ENCODE data around the gene PACSIN2.
"Not testable (repeated sequence)": the region's sequence is repeated elsewhere in the genome, so short reads cannot be mapped to it uniquely, and the experiment has no call there.

Gene PACSIN2

DNA sequence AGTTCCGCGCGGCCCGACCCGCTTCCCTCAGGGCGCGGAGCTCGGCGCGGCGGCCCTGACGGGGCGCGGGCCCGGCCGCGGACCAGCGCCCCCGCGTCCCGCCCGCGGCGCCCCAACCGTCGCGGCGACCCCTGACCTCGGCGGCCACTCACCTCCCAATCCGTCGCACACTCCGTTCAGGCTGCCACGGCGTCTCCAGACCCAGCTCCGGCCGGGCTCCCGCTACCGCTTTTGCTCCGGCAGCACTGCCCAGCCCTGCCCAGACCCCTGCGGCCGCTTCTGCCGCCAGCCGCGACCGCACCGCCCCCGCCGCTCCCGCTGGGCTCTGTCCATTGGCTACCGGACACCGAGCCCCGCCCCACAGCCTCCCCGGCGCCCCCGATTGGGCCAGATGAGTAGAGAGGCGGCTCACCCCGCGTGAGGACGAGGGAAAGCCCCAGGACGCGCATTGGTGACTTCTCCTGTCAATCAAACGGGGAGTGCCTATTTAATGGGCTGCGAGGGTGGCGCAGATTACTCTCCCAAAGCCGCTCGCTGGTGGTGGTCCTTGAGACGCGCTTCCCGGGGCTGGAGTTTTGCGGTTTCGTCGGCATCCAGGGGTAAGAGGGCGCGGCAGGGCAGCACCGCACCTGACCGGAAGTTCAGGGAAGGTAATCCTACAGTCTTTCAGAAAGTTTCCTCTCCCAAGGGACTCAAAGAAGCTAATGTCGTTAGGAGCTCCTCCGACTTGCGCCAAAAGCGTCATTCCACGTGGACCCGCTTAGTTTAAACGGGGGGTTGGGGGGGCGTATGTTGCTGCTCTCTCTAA is at the start of gene PACSIN2:
Gene PACSIN2 (minus strand): TSS at position 281 of the 808 bp plus-strand sequence. CDS start 103,069 bp downstream, outside the sequence.
- peak; percentile 100 for DNase-seq

DNA sequence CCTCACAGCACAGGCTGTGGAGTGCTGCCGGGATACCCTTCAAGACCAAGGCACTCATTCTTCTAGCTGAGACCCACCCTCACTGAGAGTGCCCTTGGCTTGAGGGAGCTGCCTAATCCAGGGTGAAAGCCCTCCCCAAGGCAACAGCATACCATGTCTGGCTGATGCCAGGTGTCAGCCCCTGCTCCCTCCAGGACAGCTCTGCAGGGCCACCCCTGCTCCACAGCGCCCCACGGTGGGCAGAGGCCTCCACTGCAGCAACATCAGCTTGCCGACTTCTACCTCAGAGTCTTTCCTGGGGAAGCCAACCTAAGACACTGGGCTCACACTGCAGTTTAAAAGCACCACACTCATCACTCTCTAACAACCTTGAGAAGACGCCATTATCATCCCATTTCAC is 45.2 kb upstream of the PACSIN2 start:
- DNase-seq = peak; percentile 67

- no peak for DNase-seq
Measured at GRCh38 chr22:43057641-43058040, 42.7 kb upstream of the PACSIN2 start.

- no peak for DNase-seq
Measured at GRCh38 chr22:43053176-43053575, 38.2 kb upstream of the PACSIN2 start.

DNA sequence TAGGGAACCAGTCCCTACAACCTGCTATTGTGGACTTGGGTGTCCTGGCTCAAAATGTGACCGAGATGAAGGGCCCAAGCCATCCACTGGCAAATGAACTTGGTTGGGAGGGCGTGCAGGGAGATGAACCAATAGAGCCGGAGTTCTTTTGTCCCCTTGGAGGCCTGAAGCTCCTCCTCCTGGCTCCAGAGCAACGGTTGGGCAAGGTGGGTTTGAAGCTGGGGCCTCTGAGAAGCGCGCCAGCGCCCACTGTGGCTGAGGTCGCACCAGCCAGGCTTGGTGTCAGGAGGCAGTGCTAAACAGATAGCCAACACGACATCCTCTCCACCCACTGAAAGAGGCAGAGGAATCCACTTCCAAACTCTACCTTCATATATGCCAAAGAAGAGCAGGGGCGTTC is 36.0 kb upstream of the PACSIN2 start:
- no peak for DNase-seq

GRCh38 chr22:43047605-43048004 is 32.7 kb upstream of the PACSIN2 start:
- no peak for DNase-seq

DNA sequence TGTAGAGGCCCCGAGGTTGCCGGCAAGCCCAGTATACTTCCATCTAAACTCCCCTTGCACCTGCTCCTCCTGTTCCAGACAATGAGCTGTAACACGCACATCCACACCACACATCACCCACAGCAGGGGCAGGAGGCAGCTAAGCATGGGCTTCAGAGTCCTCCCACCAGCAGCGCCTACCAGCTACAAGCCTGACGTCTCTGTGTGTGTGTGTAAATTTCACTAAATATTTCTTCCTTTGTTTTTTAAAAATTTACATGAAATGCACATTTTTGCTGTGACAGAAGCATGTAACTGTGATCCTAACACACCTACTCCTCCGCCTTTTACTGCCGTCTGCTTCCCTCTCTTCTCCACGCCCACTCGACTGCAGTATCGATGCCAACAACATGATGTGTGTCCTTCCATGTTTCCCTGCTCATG is 29.4 kb upstream of the PACSIN2 start:
- no peak for DNase-seq

GRCh38 chr22:43042101-43042780 is 27.3 kb upstream of the PACSIN2 start:
- DNase-seq = no peak

GRCh38 chr22:43039800-43040199 is 24.9 kb upstream of the PACSIN2 start:
- no peak for DNase-seq

- DNase-seq = no peak
Measured at GRCh38 chr22:43038325-43038724, 23.4 kb upstream of the PACSIN2 start.

- DNase-seq = no peak
Measured at GRCh38 chr22:43036282-43036829, 21.4 kb upstream of the PACSIN2 start.

DNA sequence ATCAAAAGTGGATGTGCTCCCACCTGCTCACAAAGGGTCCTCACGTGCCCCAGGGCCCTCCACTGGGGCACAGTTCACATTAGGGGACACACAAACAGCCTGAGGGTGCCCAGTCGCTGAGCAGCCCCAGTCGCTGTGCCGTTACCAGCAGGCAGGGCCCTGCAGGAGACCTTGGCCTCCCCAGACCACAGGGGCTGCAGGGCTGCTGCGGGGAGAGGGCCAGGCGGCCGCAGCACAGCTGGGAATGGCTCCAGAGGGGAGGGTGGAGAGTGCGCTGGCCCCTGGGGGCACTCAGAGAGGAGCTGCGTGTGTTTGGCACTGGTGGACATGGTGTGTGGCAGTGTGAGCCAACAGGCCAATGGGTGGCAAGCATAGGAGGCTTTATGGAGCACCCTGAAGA is 20.3 kb upstream of the PACSIN2 start:
- DNase-seq = no peak

GRCh38 chr22:43031617-43032016 is 16.7 kb upstream of the PACSIN2 start:
- DNase-seq = no peak

DNA sequence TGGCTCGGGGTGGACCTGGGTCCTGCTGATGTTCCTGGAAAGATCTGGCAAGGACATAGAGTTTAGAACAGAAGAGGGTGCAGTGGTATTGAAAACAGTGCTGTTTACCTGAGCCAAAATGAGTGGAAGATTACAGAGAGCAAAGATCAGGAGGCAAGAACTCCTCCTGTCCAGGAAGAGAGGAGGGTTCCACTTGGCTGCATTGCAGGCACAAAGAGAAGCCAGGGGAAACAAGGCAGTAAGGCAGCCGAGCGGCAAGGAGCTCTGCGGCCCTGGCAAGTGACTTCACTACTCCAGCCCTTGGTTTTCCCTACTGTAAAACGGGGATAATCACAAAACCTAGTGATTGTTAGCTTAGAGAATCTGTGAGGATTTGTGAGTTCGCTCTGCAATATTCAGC is 3.7 kb upstream of the PACSIN2 start:
- no peak for DNase-seq

DNA sequence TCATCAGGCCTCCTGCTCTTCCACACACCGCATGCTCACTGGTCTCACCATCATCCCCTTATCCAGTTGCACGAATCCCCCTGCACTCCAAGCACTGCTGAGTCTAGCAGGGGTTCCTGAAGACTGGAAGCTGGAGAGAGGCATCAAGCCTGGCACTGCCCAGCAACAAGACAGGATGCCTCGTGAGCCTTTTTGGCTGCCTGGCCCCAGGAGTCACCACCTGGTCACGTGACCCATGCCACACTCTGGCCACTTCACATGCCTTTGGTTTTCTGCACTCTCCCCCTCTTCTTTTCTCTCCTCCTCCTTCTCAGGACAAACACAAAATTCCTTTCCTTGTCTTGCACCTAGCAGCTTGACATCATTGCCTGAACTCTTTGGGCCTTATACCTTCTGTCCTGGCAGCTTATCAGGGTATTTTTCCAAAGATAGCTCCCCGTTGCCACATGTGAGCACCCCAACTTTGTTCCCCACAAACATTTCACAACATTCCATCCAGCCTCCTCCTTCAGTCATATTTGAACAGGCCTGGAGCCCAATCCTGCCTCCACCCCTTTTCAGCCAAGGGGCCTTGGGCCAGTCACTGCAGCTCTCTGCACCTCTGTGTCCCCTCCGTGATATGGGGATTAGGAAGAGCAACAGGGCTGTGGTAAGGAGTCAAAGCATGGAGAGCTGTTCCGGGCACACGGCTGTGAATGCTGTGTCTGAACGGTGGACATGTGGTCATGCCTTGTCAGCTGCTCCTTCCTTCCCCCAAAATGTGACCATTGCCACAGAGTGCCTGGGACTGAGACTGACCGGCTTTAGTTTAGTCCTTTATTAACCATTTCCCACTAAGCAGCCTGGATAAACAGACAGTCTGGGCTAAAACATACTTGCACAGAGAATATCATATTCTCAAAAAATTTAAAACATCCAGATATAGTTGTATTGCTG is 2.8 kb upstream of the PACSIN2 start:
- DNase-seq = no peak

DNA sequence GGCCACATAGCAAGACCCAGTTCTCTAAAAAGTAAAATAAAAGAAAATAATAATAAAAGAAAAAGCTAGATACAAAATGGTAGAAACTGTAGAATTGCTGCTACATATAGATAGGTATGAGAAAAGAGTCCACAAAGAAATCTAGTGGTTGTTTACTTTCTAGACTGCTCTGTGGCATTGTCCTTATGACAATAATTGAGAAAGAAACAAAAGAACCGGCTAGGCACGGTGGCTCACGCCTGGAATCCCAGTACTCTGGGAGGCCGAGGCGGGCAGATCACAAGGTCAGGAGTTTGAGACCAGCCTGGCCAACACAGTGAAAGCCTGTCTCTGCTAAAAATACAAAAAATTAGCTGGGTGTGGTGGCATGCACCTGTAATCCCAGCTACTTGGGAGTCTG is 1.2 kb upstream of the PACSIN2 start:
- DNase-seq = not testable (repeated sequence)

GRCh38 chr22:43015677-43016042 is 711 bp upstream of the PACSIN2 start:
- DNase-seq = no peak

- DNase-seq = no peak
Measured at GRCh38 chr22:43014316-43014868, 557 bp downstream of the PACSIN2 start.

GRCh38 chr22:43013355-43014315 is 1.3 kb downstream of the PACSIN2 start:
- DNase-seq = no peak

GRCh38 chr22:43012390-43012789 is 2.6 kb downstream of the PACSIN2 start:
- DNase-seq = no peak

DNA sequence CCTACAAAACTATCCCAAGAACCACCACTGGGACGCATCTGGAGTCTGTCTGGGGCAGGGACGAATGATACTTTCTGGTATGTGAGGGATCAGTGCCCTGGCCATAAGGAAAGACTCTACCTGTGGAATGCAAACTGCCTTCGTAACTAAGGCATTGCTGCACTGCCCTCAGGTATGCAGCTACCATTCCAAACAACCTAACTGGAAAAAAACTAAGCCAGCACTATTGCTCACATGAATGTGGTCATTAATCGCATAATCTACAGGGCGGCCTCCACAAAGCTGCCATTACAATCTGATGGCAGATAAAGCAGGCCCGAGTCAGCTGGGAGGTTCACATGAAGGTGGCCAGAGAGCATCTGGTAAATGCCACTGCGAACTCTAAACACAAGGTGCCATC is 3.9 kb downstream of the PACSIN2 start:
- no peak for DNase-seq

All from activated CD4-positive, CD25-positive, alpha-beta regulatory T cell treated with anti-CD3 and anti-CD28 coated beads, Interleukin-2, amount 50 U/mL, for 72 hours (primary cell).